Stimulated activated naive CD8-positive, alpha-beta T cell treated with anti-CD3 and anti-CD28 coated beads, Interleukin-15, Interleukin-2, amounts not matched to agents 100 U/mL and 50 U/mL, for 24 hours (primary cell): ENCODE measurements around the gene LRRFIP2.
"Not testable (repeated sequence)": the region's sequence is repeated elsewhere in the genome, so short reads cannot be mapped to it uniquely, and the experiment has no call there.

Source experiments
- ATAC-seq: fragments of 150-1000 bp; cut with Tn5 transposase; one replicate; pipeline ENCODE4 v1.10.0; 2021
- DNase-seq: peaks from one replicate; pipeline ENCODE4 v3.0.0; 2021

LRRFIP2 gene

DNA sequence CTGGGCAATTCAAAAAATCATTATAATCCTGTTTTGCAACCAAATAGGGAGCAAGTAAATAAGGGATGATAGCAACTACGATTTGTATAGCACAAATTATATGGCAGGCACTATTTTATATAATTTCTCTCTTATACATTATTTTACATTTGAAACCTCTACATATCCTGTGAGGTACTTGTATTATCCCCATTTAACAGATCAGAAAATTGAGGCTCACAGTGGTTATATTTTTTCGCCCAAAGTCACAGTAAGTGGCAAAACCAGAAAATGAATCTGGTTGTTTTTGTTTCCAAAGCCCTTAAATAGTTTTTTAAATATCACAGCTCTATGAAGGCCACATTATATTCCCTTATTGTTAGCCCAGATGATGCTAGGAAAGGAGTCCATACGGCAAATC, 106.8 kb downstream of the LRRFIP2 start:
- DNase-seq, result no peak
- no peak for ATAC-seq

DNA sequence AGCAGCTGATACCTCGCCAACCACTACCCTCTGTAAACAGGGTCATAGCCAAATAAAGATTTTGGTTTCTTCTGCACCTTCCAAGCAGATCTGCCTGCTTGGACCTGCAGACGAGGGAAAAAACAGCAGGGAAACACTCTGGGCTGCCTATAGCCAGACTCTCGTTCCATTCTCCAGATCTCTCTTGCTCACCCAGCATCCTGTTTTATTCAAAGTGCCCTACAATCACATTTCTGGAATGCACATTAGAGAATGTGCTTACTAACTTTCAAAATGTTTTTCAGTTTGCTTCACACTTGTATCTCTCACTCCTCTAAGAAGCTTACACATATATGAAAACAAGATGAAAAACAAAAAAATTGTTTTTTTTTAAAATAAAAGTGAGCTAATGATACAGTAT, 109.6 kb downstream of the LRRFIP2 start:
- DNase-seq, result no peak
- ATAC-seq, result no peak

DNA sequence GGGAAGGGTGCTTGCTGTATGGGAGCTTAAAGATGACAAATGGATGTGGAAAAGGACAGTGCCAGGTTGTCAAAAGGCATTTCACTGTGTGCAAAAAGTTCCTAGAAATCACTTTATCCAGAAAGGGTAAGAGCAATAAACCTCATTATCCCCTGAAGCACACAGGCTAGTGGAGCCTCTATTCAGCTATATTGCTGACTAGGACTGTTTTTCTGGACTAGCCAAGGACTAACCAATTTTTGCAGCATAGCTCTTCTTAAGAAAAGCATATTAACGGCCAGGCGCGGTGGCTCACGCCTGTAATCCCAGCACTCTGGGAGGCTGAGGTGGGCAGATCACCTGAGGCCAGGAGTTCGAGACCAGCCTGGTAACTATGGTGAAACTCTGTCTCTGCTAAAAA, 116.3 kb downstream of the LRRFIP2 start:
- DNase-seq (no peak), ATAC-seq (no peak)

DNA sequence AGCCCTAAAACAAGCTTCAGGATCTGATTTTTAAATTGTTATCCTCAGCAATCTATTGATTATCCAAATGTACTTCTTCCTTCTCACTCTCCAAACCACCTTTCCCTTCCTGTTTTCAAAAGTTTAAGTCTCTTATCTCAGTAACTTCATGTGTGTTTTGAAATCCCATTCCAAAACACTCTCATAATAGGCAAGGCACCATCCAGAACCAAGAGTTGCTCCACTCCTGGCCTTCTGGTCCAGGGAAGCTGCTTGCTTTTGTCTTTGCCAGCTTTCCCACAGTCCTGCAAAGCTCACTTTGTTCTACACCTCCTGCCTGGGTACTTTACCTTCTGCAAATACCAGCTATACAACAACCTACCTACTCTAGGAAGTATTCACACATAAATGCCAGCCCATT, 117.6 kb downstream of the LRRFIP2 start:
- ATAC-seq, result no peak
- no peak for DNase-seq

DNA sequence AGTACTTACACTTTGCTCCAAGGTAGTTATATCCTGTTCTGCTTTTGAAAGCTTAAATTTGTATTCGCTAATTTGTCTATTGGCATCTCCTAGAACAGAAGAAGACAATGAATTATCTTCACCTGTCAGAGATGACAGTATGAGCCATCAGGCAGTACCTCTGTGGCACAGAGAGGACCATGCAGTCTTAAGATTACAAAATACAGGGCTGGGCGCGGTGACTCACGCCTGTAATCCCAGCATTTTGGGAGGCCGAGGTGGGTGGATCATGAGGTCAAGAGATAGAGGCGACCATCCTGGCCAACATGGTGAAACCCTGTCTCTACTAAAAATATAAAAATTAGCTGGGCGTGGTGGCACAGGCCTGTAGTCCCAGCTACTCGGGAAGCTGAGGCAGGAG, 119.3 kb downstream of the LRRFIP2 start:
- ATAC-seq, DNase-seq: not testable (repeated sequence)

DNA sequence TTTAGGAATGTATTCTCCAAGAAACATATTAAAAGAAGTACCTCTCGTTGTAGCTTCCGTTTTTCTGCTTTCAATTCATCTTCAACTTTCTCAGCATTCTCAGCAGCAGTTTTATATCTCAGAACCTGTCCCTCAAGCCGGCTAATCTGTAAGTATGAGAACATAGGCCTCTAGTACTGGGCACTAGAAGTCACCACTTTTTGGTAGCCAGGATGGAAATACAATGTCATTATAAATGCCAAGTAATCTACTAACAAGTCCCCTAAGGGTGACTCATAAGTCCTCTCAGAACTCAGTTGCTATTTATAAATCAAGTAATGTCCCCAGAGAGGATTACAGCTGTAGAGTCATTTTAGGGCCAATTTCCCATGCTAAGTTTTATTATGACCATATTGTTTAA, 120.0 kb downstream of the LRRFIP2 start:
- DNase-seq (no peak), ATAC-seq (peak; percentile 98)

DNA sequence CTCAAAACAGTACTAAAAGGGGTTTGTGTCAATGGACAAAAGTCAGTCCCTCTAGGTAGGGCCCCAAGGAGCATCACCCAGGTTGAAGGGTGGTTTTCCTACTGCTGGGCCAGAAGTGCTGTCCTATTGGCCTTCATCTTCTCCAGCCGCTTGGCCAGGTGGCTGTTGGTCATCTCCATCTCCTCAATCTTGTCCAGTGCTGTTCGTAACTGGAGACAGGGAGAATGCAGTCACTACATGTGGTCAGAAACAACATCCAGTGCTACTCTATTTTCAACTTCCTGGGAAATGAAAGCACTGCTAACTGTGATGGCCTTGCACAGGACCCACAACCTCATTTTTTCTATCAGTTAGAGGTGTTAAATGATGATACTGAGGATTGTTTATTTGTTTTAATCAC, 120.6 kb downstream of the LRRFIP2 start:
- DNase-seq (no peak), ATAC-seq (no peak)

DNA sequence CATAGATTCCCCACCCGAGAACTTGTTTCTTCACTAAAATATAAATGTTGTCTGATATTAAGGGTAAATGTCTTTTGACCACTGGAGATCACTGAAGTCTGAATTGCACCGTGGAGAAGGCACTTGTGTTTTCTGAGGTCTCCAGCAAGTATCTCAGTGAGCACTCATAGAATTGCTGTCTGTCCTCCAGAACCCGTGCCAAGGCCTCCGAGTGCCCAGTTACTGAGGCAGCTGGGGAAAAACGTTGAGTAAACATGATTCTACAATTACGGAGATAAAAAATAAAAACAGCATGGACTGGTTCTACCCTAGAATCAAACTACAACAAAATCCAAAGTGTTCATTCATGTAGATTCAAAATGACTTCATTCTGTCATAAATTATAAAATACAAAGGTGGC, 121.0 kb downstream of the LRRFIP2 start:
- no peak for ATAC-seq
- DNase-seq, result no peak

DNA sequence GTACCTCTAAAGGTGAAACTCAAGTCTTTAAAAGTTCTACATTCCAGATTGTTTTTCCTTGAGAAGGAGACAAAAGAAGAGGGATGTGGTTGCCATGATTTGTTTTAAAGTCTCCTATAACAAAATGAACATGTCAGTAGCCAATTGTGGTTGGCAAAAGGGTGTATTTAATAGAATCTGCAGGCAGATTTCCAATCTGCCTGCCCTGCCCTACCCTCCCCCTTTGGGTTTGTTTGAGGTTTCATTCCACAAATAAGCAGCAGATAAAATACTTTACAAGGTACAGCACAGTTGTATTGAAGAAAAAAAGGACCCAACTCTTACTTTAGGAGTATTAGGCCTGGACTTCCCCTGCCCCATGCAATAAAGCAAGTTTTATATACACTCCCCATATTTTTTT, 121.5 kb downstream of the LRRFIP2 start:
- ATAC-seq (no peak), DNase-seq (no peak)

DNA sequence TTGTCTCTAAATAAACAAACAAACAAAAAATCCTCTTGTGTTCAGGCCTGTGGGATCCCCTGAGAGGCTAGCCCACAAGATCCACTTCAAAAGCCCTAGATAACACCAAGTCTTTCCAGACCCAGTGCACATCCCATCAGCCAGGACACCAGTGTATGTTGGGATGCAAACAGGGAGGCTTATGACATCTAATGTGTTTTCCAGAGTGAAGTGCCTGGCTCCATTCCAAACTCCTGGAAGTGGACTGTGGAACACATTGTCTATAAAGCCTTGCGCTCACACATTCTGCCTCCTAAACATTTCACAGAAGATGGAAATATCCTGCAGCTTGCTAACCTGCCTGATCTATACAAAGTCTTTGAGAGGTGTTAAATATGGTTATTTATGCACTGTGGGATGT, 124.1 kb downstream of the LRRFIP2 start:
- DNase-seq, result no peak
- ATAC-seq, result no peak

DNA sequence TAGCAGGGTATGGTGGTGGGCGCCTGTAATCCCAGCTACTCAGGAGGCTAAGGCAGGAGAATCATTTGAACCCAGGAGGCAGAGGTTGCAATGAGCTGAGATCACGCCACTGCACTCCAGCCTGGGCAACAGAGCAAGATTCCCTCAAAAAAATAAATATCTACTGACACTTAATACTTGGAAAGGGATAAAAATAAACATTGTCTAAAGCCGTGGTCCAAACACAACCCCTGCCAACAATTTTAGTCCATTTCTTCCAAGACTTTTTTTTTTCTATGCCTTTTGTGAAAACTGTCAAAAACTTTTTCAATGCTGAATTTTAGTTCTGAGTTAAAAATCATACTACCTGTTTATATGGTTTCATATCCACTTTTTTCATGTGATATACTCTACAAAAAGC, 131.7 kb downstream of the LRRFIP2 start:
- ATAC-seq, DNase-seq: not testable (repeated sequence)

DNA sequence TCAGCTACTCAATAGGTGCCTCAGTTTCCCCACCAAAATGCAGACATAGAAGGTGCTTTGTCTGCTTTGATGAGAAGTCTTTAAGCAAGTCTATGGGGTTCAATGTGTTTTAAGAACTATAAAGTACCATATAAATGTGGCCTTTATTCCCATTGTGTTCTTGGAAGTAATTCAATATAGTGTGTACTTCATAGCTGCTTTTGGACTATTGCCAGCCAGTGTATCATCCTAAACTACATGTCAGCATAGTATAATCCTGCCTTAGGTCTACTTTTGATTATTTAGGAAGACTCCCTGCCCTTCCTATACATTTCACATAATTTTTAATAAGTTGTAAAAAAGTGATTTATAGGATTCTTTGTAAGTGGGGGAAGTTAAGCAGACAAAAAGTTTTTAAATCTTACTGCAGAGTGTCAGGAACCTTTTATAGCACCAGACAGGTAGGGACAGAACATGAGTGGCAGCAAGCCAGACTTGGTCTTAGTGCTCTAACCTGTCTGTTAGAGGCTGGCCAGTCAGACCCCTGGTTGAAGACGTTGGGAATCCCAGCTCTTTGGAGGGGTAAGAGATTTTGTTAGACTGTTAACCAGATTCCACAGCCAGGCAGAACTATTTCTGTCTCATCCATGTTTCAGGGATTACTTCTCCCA, 132.7 kb downstream of the LRRFIP2 start:
- DNase-seq (no peak), ATAC-seq (no peak)

DNA sequence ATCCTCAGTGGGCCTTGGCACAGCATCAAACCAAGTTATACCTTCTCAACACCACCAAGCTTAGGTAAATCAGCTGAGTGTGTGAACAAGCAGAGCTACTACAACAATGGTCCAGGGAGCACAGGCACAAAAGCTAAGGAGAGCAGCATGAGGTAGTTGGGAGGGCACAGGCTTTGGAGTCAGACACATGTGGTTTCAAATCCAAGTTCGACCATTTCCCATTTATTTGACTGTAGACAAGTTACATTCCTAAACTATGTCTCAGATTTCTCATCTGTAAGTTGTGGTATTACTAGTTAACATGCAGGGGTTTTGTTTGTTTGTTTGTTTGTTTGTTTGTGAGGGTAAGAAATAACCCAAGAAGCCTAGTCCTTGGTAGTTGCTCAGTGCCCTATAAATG, 134.2 kb downstream of the LRRFIP2 start:
- ATAC-seq, result no peak
- no peak for DNase-seq

DNA sequence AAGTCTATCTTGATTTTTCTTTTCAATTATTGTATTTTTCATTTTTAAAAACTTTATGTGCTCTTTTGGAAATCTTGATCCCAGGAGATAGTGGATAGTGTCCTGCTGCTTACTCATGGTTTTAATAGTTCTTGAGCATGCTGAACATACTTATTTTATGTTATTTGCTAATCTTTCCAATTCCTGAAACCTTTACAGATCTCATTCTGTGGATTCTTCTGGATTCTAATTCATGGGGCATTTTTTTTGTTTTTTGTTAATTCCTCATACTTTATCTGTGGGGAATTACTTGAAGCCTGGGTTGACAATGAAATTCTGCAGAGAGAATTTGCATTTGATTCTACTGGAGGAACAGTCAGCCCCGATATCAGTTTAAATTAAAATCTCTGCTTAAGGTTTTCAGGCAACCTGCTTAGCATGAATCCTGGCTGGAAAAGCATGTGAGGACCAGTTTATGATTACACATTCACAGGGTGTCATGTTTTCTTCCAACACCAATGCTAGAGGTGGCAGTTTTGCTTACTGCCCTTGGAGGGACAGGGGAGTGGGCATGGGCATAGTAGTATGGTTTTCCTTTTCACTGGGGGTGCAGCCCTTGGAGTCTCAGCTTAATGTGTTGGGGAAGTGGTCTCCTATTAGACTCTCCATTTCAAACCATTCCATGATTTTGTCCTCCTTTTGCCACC, 135.1 kb downstream of the LRRFIP2 start:
- DNase-seq (no peak), ATAC-seq (no peak)

DNA sequence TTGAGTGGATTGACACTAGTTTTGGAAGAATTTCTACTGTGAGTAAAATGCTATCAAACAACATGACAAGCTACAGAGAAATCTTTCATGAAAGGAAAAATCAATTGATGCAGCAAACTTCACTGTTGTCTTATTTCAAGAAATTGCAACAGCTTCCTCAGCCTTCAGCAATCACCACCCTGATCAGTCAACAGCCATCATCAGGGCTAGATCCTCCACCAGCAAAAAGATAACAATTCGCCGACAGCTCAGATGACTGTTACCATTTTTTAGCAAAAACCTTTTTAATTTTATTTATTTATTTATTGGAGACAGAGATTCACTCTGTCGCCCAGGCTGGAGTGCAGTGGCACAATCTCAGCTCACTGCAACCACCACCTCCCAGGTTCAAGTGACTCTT, 137.0 kb downstream of the LRRFIP2 start:
- DNase-seq (no peak), ATAC-seq (no peak)

DNA sequence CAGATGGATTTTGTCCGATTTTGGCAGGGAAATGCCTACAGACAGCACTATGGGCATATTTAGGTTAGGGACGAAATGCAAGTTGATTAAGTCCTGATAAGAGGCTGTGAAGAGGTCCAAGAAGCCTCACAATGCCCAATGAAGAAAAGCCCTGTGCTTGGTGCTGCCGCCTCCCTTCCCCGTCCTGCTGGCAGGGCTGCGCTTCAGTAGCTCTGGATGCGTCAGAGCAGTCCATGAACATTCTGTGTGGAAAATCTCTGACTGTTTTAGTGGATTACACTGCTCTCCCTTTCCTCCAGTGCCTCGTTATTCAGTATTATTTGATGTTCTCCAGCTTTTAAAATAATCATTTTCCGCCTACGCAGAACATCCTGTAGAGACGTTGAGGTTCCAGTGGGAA, 141.4 kb downstream of the LRRFIP2 start:
- DNase-seq (no peak), ATAC-seq (no peak)

DNA sequence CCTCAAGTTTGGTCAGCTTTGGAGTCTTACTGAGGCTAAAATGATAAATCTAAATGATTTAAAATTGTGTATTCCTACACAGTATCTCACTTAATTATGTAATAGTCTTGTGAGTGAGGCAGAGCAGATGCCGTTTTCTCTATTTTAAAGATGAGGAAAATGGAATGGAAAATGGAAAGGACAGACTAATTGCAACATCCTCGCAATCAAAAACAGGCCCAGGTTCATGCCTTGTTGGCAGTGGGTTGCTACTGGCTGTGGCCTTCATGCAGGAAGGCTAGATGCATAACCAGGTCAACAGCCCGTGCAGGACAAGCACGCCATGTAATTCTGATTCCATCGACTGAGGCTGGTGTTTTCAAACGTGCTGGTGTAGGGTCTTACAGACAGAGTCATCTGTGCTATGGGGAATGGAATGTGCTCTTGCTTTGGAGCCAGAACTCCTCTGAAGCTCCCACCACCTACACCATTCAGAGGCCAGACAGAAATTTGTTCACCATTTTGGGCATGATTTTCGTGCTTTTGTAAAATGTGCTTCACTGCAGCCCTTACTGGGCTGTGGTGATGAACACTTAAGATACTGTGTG, 143.2 kb downstream of the LRRFIP2 start:
- DNase-seq (no peak), ATAC-seq (no peak)

DNA sequence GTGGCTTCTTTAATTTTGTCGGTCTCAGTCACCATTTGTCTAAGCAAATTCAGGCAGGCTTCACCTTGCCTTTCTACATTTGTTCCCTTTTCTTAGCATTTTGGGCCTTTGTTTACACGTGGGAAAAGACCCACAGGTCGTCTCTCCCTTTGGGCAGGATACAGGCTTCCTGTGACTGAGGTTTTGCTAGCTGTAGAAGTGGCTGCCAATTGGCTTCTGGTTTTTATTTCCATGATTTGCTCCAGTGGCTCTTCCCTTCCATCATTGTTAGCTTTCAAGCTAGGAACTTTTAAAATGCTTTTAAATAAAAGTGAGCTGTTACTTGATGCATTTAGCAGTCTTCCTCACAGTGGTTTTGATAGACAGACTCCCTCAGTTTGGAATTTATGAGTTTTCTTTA, 143.8 kb downstream of the LRRFIP2 start:
- no peak for ATAC-seq
- DNase-seq, result no peak

DNA sequence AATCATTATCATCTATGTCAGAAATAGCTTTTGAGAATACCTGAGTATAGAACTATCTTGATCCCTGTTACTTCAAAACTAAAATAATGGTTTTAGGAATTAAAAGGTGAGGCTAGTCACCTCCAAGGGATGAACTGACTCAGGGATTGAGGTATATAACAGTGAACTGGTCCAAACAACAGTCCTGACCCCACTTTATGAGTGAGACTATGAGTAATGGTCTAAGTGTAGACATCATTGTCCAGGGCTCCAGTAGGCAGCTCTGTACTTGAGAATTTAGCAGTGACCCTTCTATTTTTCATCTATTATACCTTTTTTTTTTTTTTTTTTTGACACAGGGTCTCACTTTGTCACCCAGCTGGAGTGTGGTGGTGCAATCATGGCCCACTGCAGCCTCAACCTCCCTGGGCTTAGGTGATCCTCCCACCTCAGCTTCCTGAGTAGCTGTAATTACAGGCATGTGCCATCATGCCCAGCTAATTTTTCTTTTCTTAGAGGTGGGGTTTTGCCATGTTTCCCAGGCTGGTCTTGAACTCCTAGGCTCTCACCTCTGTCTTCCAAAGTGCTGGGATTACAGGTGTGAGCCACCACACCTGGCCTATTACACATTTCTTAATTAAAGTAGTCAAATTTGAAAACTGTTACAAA, 144.7 kb downstream of the LRRFIP2 start:
- no peak for DNase-seq
- no peak for ATAC-seq

DNA sequence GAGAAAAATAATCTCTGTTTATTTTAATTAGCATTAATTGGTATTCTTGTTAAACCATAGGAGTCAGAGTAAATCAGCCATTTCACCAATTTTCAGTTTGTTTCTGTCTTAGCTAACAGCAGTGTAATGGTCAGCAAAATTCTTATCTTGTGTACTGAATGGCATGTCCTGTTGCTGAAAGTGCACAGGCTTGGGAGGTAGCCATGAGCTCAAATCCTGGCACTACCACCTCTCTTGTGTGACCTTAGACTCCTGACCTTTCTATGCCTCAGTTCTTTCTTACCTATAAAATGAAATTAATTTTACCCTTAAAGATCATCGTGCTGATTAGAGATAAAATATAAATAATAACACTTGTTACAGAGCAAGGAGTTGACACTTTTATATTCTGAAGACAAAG, 145.3 kb downstream of the LRRFIP2 start:
- ATAC-seq (no peak), DNase-seq (no peak)

DNA sequence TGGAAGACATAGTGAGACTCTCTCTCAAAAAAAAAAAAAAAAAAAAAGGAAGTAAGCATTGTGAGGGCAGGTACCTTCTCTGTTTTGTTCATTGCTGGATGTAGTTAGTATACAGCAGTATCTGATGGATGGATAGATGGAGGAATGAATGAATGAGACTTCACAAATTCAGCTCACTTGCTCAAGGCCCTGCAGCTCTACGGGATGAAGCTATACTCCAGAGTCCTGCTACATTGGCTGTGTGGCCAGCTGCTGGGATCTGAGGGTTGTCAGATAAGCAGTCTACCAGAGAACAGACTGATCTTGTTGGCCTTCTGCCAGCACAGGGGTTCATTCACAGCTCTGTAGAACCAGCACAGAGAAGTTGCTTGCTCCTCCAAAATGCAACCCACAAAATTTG, 146.1 kb downstream of the LRRFIP2 start:
- no peak for DNase-seq
- no peak for ATAC-seq

DNA sequence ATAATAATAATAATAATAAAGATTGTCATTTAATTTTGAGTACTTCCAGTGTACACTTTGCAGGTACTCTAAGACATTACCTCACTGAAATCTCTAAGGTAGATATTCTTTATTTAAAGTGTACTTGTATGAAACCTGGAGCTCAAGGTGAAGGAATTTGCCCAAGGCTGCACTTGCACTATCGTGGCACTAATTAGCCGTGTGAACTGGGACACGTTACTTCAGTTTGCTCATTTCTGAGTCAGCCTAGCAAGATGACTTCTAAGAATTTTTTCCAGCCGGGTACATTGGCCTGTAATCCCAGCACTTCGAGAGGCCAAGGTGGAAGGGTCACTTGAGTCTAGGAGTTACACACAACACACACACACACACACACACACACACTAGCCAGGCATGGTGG, 147.5 kb downstream of the LRRFIP2 start:
- DNase-seq (no peak), ATAC-seq (no peak)

DNA sequence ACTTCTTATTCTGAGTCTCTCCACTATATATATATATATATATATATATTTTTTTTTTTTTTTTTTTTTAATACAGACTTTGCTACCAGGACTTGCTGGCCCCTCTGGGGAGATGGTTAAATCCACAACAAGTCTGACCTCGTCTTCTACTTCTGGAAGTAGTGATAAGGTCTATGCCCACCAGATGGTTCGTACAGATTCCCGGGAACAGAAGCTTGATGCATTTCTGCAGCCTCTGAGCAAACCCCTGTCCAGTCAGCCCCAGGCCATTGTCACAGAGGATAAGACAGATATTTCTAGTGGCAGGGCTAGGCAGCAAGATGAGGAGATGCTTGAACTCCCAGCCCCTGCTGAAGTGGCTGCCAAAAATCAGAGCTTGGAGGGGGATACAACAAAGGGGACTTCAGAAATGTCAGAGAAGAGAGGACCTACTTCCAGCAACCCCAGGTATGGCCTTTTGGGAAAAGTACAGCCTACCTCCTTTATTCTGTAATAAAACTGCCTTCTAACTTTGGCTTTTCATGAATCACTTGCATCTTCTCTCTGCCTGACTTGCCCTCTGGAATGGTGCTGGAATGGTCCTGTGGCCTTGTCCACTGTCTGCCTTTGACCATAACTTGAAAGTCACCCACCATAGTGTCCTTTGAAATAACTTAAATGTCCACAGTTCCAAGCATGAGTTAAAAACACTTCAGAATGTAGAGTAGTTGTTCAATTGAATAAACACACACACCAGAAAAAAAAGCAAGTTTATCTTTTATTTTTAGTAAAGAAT, 148.6 kb downstream of the LRRFIP2 start:
- ATAC-seq (no peak), DNase-seq (no peak)
